H9 (cell line): Measurements from ENCODE around the gene XIRP2. TPM values are rescaled to one million over a fixed set of nuclear protein-coding genes. Genes with fewer than 3 reads are reported as not detected.

Source experiments
- DNase-seq: peaks from one replicate; pipeline ENCODE4 v3.0.0-alpha.2; 2017
- H2AFZ ChIP-seq: one replicate; pipeline ENCODE4 v1.6.1; 2013; ENCODE audit warnings: mild to moderate bottlenecking, low read length, control low read depth, moderate library complexity
- H2AK5ac ChIP-seq: 2 replicates; pipeline ENCODE4 v1.6.1; 2013; ENCODE audit warnings: low read length, control low read depth, mixed read lengths; ENCODE audit not compliant: insufficient read length
- H2BK120ac ChIP-seq: one replicate; pipeline ENCODE4 v1.6.1; 2013; ENCODE audit warnings: low read depth, mild to moderate bottlenecking, low read length, control low read depth, inconsistent platforms; ENCODE audit not compliant: poor library complexity, severe bottlenecking
- H2BK12ac ChIP-seq: 2 replicates; pipeline ENCODE4 v1.6.1; 2013; ENCODE audit warnings: low read length, control low read depth, mixed read lengths, low read depth; ENCODE audit not compliant: insufficient read length
- H2BK15ac ChIP-seq: 2 replicates; pipeline ENCODE4 v1.6.1; 2013; ENCODE audit warnings: low read depth, low read length, control low read depth
- H2BK20ac ChIP-seq: one replicate; pipeline ENCODE4 v1.6.1; 2013; ENCODE audit warnings: low read depth, mild to moderate bottlenecking, low read length, control low read depth, inconsistent platforms; ENCODE audit not compliant: poor library complexity, severe bottlenecking
- H2BK5ac ChIP-seq: 2 replicates; pipeline ENCODE4 v1.6.1; 2013; ENCODE audit warnings: low read length, control low read depth, mixed read lengths; ENCODE audit not compliant: insufficient read length
- H3K14ac ChIP-seq: 2 replicates; pipeline ENCODE4 v1.6.1; 2013; ENCODE audit warnings: low read length, control low read depth; ENCODE audit not compliant: insufficient read depth
- H3K18ac ChIP-seq: 2 replicates; pipeline ENCODE4 v1.6.1; 2013; ENCODE audit warnings: low read depth, mild to moderate bottlenecking, mixed read lengths, low read length, control low read depth; ENCODE audit not compliant: insufficient read length
- H3K23ac ChIP-seq: 2 replicates; pipeline ENCODE4 v1.6.1; 2013; ENCODE audit warnings: low read length, control low read depth, mixed read lengths, low read depth; ENCODE audit not compliant: insufficient read length
- H3K23me2 ChIP-seq: 2 replicates; pipeline ENCODE4 v1.6.1; 2013; ENCODE audit warnings: low read depth, mild to moderate bottlenecking, mixed read lengths, low read length, control low read depth; ENCODE audit not compliant: insufficient read length, poor library complexity, severe bottlenecking
- H3K27ac ChIP-seq: 2 replicates; pipeline ENCODE4 v1.5.1; 2013; ENCODE audit warnings: low read length, control low read depth, mixed read lengths, low read depth; ENCODE audit not compliant: insufficient read length
- H3K27me3 ChIP-seq: 2 replicates; pipeline ENCODE4 v1.6.1; 2013; ENCODE audit warnings: low read length, control low read depth, inconsistent platforms; ENCODE audit not compliant: insufficient read depth
- H3K4ac ChIP-seq: 2 replicates; pipeline ENCODE4 v1.6.1; 2013; ENCODE audit warnings: low read depth, mild to moderate bottlenecking, control low read depth, inconsistent platforms, low read length, moderate library complexity
- H3K4me1 ChIP-seq: 2 replicates; pipeline ENCODE4 v1.6.1; 2013; ENCODE audit warnings: low read length, control low read depth, inconsistent platforms; ENCODE audit not compliant: insufficient read depth
- H3K4me2 ChIP-seq: 2 replicates; pipeline ENCODE4 v1.6.1; 2013; ENCODE audit warnings: low read length, control low read depth, mixed read lengths; ENCODE audit not compliant: insufficient read length, insufficient read depth
- H3K56ac ChIP-seq: 2 replicates; pipeline ENCODE4 v1.6.1; 2013; ENCODE audit warnings: low read depth, mild to moderate bottlenecking, mixed read lengths, low read length, control low read depth; ENCODE audit not compliant: insufficient read length
- H3K79me1 ChIP-seq: 2 replicates; pipeline ENCODE4 v1.6.1; 2013; ENCODE audit warnings: low read depth, mild to moderate bottlenecking, moderate library complexity, low read length, control low read depth, inconsistent platforms; ENCODE audit not compliant: insufficient read depth, poor library complexity, severe bottlenecking
- H3K79me2 ChIP-seq: 2 replicates; pipeline ENCODE4 v1.6.1; 2013; ENCODE audit warnings: low read length, control low read depth, inconsistent platforms; ENCODE audit not compliant: insufficient read depth
- H3K9ac ChIP-seq: 2 replicates; pipeline ENCODE4 v1.6.1; 2013; ENCODE audit warnings: low read length, control low read depth, mixed read lengths; ENCODE audit not compliant: insufficient read length; ENCODE audit errors: extremely low read depth
- H3K9me3 ChIP-seq: one replicate; pipeline ENCODE4 v1.6.1; 2013; ENCODE audit warnings: low read depth, low read length, inconsistent platforms; ENCODE audit not compliant: control insufficient read depth
- H3T11ph ChIP-seq: one replicate; pipeline ENCODE4 v1.6.1; 2013; ENCODE audit warnings: mild to moderate bottlenecking, low read length, control low read depth, inconsistent platforms
- H4K20me1 ChIP-seq: one replicate; pipeline ENCODE4 v1.6.1; 2013; ENCODE audit not compliant: control insufficient read depth, insufficient read length, insufficient read depth
- H4K5ac ChIP-seq: 2 replicates; pipeline ENCODE4 v1.6.1; 2013; ENCODE audit warnings: low read depth, mild to moderate bottlenecking, mixed read lengths, low read length, control low read depth; ENCODE audit not compliant: insufficient read length
- H4K8ac ChIP-seq: replicated peaks from 2 replicates; pipeline ENCODE4 v1.6.1; 2013; ENCODE audit warnings: low read length, control low read depth, mixed read lengths, low read depth; ENCODE audit not compliant: insufficient read length
- H4K91ac ChIP-seq: 2 replicates; pipeline ENCODE4 v1.6.1; 2013; ENCODE audit warnings: low read depth, mild to moderate bottlenecking, moderate library complexity, mixed read lengths, low read length, control low read depth; ENCODE audit not compliant: insufficient read length
- H3K27ac Mint-ChIP-seq, 3 experiments: 2 replicates in 2 of 3; 3 replicates in 1 of 3; pipeline ENCODE4 v1.8.0; 2020 to 2021; ENCODE audit warnings: mixed read lengths in 3 of 3, mild to moderate bottlenecking in 1 of 3, moderate library complexity in 1 of 3
- H3K27me3 Mint-ChIP-seq: 2 replicates; pipeline ENCODE4 v1.8.0; 2021; ENCODE audit warnings: low read depth, mild to moderate bottlenecking, moderate library complexity, mixed read lengths
- H3K36me3 Mint-ChIP-seq, 3 experiments: 2 replicates in 2 of 3; 3 replicates in 1 of 3; pipeline ENCODE4 v1.8.0; 2020 to 2021; ENCODE audit warnings: low read depth in 3 of 3, mixed read lengths in 3 of 3; ENCODE audit not compliant: insufficient read depth in 1 of 3
- H3K4me1 Mint-ChIP-seq, 2 experiments: 2 replicates each; pipeline ENCODE4 v1.8.0; 2020; ENCODE audit warnings: mixed read lengths in 2 of 2
- H3K4me3 Mint-ChIP-seq, 2 experiments: 2 replicates in 1 of 2; 3 replicates in 1 of 2; pipeline ENCODE4 v1.8.0; 2020 to 2021; ENCODE audit warnings: mild to moderate bottlenecking in 2 of 2, mixed read lengths in 2 of 2, moderate library complexity in 1 of 2
- H3K9me3 Mint-ChIP-seq, 2 experiments: 2 replicates in 1 of 2; 3 replicates in 1 of 2; pipeline ENCODE4 v1.8.0; 2020; ENCODE audit warnings: mild to moderate bottlenecking in 2 of 2, mixed read lengths in 2 of 2, moderate library complexity in 1 of 2
- WGBS: extraction: QIAGEN DNeasy Blood & Tissue Kit; methylation state at CpG from one replicate; pipeline ENCODE4 v1.1.7; 2013; ENCODE audit warnings: missing lambda C conversion rate, low lambda C conversion rate, mixed read lengths; ENCODE audit not compliant: insufficient read length; ENCODE audit errors: extremely low coverage; 5-methylcytosine and 5-hydroxymethylcytosine counted together
- total RNA-seq: library from RNA; stranded (reverse); gene quantifications from 2 replicates; pipeline ENCODE4 v1.2.1, GENCODE V29; 2021
- TF ChIP-seq, protein P1 (sequence below): fragments of 200-600 bp; sonication (generic); conservative IDR thresholded peaks from 3 replicates; pipeline ENCODE4 v1.8.0; 2021; ENCODE audit warnings: antibody characterized with exemption, mild to moderate bottlenecking

Gene XIRP2
- total RNA-seq, 1 experiment from 2014 or later: 0.07 TPM

DNA sequence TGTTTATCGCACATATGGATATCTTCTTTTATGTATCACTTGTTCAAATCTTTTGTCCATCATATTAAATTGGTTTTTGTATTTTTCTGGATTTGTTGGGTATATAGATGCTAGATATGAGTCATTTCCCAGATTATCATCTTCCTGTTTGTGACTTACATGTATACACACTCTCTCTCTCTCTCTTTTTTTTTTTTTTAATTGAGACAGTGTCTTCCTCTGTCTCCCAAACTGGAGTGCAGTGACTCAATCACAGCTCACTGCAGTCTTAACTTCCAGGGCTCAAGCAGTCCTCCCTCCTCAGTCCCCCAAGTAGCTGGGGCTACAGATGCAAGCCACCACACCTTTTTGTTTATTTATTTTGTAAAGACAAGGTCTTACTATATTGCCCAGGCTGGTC, 43.8 kb downstream of the XIRP2 start:
- Mint-ChIP-seq H3K9me3 (peaks cover 6 to 9% of the 10 kb centered on the region in 2 experiments), H3K4me1 (no peaks in the 10 kb centered on the region), H3K36me3 (0 out of 7 replicates have a peak, but pooled peaks cover 0 to 2% (median 0%) of the 10 kb centered on the region in 3 experiments), H3K27ac (no peak overlapping the region), H3K27me3 (no peaks in the 10 kb centered on the region), H3K4me3 (no peak overlapping the region)
- no peaks in the 10 kb centered on the region for H3K79me2 ChIP-seq
- no peak overlapping the region for H2BK120ac ChIP-seq
- H3K23me2 ChIP-seq: no peaks in the 10 kb centered on the region
- no peak overlapping the region for H3T11ph ChIP-seq
- H2AFZ ChIP-seq: no peak overlapping the region
- H3K14ac ChIP-seq: no peak overlapping the region
- no peak overlapping the region for H4K91ac ChIP-seq
- H3K27ac ChIP-seq: no peak overlapping the region
- TF ChIP-seq, protein P1, sequence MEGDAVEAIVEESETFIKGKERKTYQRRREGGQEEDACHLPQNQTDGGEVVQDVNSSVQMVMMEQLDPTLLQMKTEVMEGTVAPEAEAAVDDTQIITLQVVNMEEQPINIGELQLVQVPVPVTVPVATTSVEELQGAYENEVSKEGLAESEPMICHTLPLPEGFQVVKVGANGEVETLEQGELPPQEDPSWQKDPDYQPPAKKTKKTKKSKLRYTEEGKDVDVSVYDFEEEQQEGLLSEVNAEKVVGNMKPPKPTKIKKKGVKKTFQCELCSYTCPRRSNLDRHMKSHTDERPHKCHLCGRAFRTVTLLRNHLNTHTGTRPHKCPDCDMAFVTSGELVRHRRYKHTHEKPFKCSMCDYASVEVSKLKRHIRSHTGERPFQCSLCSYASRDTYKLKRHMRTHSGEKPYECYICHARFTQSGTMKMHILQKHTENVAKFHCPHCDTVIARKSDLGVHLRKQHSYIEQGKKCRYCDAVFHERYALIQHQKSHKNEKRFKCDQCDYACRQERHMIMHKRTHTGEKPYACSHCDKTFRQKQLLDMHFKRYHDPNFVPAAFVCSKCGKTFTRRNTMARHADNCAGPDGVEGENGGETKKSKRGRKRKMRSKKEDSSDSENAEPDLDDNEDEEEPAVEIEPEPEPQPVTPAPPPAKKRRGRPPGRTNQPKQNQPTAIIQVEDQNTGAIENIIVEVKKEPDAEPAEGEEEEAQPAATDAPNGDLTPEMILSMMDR: no peak
- H3K79me1 ChIP-seq: no peaks in the 10 kb centered on the region
- H3K9ac ChIP-seq: no peak overlapping the region
- H3K18ac ChIP-seq: no peak overlapping the region
- H2BK15ac ChIP-seq: no peak overlapping the region
- no peaks in the 10 kb centered on the region for H4K20me1 ChIP-seq
- no peak overlapping the region for H3K4me2 ChIP-seq
- WGBS: no CpG with 5 or more reads among the region's 1 CpG
- no peak for DNase-seq
- no peak overlapping the region for H2AK5ac ChIP-seq
- H2BK20ac ChIP-seq: no peak overlapping the region
- H3K27me3 ChIP-seq: no peaks in the 10 kb centered on the region
- H2BK12ac ChIP-seq: no peak overlapping the region
- H4K8ac ChIP-seq: no peak overlapping the region
- no peak overlapping the region for H4K5ac ChIP-seq
- no peak overlapping the region for H3K56ac ChIP-seq
- H2BK5ac ChIP-seq: no peak overlapping the region
- H3K4me1 ChIP-seq: no peaks in the 10 kb centered on the region
- no peak overlapping the region for H3K4ac ChIP-seq
- no peak overlapping the region for H3K23ac ChIP-seq
- no peaks in the 10 kb centered on the region for H3K9me3 ChIP-seq
